Skin of body (tissue), 2 donors: ENCODE measurements around the gene CALHM4. TPM values are rescaled to one million over a fixed set of nuclear protein-coding genes. Genes with fewer than 3 reads are reported as not detected.

Source experiments
- DNase-seq: peaks from one replicate; lab custom pipeline; 2025; lab: John Stamatoyannopoulos, UW
- total RNA-seq: library from RNA; depleted of rRNA; stranded (reverse); fragments of >200 nt; gene quantifications from one replicate; pipeline ENCODE4 v1.2.3, GENCODE V29; 2014

CALHM4 gene
- total RNA-seq, 1 donor from 2014 or later: 0.79 TPM

- DNase-seq: no peak
Observed at GRCh38 chr6:116542426-116542825, 11.1 kb upstream of the CALHM4 start.

- DNase-seq: no peak
Observed at GRCh38 chr6:116543149-116543548, 10.4 kb upstream of the CALHM4 start.

- DNase-seq: peak; percentile 12
Observed at GRCh38 chr6:116545651-116546050, 7.9 kb upstream of the CALHM4 start, which contains the start of gene TRAPPC3L. Gene TRAPPC3L (minus strand): TSS chr6:116545684. CDS start chr6:116545514, 170 bp downstream.

- DNase-seq: no peak
Observed at GRCh38 chr6:116547358-116547757, 6.2 kb upstream of the CALHM4 start.

GRCh38 chr6:116550796-116551195 lies 2.8 kb upstream of the CALHM4 start:
- no peak for DNase-seq

- no peak for DNase-seq
Observed at GRCh38 chr6:116556065-116556464, 2.5 kb downstream of the CALHM4 start.

- DNase-seq: no peak
Observed at GRCh38 chr6:116556814-116557415, 3.4 kb downstream of the CALHM4 start.

DNA sequence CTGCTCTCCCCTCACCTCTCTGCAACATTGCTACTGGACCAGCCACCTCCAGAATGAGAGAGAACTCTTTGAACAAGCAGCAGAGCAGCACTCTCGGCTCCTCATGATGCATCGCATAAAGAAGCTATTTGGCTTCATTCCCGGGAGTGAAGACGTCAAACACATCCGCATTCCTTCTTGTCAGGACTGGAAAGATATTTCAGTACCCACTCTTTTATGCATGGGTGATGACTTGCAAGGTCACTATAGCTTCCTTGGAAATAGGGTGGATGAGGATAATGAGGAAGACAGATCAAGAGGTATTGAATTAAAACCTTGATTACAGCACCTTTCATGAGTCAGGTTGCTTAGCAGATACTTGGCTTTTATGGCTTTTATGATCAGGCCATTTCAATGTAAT lies 4.3 kb downstream of the CALHM4 start:
- DNase-seq: peak; percentile 7

- no peak for DNase-seq
Observed at GRCh38 chr6:116560130-116560529, 6.6 kb downstream of the CALHM4 start.

DNA sequence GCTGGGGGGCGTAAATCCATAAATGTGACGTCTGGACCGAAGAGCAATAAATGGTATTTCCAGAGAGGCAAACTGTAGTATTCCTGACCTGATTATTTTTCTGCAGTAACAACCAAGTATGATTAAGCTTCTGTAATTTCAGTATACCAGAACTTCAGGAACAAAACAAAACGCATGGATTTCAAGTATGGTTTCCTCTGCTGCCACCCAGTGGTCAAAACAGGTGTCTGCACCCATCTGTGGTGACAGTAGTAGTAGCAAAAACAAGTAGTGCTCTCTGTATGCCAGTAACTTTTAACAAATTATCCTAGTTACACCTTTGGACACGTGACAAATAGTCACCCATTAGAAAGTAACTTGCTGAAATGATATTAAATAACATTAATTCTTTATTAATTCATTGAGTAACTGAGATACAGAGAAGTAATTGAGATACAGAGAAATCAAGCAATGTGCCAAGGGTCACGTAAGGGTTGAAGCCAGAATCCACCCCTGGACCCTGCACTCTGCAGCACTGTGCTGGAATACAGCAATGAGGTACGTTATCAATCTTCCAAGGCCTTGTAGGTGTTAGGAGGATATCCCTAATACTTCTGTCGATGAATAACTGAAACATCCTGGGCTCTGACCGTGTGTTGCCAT lies 7.9 kb downstream of the CALHM4 start:
- DNase-seq: peak; percentile 76

GRCh38 chr6:116562019-116562403 lies 8.5 kb downstream of the CALHM4 start:
- no peak for DNase-seq

GRCh38 chr6:116562614-116563013 lies 9.1 kb downstream of the CALHM4 start:
- no peak for DNase-seq

DNA sequence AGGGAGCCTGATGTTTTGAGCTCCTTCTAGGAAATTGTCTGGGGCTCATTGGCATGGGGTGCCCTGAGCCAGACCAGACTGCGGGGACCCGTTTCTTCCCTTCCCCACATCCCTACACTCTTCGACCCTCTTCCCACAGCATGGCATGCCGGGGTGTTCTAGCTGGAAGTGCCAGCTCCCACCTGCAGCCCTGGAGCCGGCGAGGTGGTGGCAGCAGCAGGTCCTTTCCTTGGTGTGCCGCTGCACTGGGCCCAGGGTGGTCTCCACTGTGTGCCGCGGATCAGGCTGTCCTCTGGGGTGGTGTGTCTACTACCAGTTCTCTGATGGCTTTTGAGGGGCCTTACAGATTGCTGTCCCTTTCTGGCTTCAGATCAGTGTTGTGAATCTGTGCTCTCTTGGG lies 10.3 kb downstream of the CALHM4 start:
- no peak for DNase-seq

- no peak for DNase-seq
Observed at GRCh38 chr6:116564311-116564710, 10.8 kb downstream of the CALHM4 start.

GRCh38 chr6:116564921-116565872 lies 11.6 kb downstream of the CALHM4 start:
- no peak for DNase-seq

GRCh38 chr6:116568111-116568510 lies 14.6 kb downstream of the CALHM4 start:
- DNase-seq: no peak

GRCh38 chr6:116568821-116569755 lies 15.5 kb downstream of the CALHM4 start:
- no peak for DNase-seq

GRCh38 chr6:116570856-116571682 lies 17.5 kb downstream of the CALHM4 start, which contains the start of gene RWDD1:
Gene RWDD1 (plus strand): TSS chr6:116571504. CDS start chr6:116571583, 79 bp downstream.
- peak; percentile 98 for DNase-seq

- DNase-seq: peak; percentile 54
Observed at GRCh38 chr6:116571683-116572000, 18.1 kb downstream of the CALHM4 start.

DNA sequence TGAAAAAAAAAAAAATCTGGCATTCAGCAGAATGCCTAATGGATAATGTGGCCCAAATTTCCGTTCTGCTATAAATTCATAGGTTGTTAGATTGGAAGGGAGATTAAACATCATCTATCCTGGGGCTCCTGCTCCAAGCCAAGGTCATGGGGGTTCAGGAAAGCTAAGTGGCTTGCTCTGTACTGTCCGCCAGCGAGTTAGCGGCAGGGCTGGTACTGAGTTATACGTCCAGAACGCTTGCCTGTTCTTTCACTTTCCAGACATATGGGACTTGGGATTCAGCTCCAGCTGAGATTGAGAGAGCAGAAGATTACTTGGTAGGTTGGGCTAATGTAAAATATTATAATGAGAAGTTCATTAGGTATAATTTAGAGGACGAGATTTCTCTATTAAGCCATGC lies 18.6 kb downstream of the CALHM4 start:
- no peak for DNase-seq
